Lower leg skin (tissue), 3 donors: ENCODE results near the gene SEMA7A.

ENCODE experiments used
- POLR2A ChIP-seq, 2 donors: fragments of 450-650 bp; IDR thresholded peaks; one replicate each; pipeline ENCODE4 v1.6.1; 2016 to 2017; ENCODE audit warnings: antibody characterized with exemption in 2 of 2, mild to moderate bottlenecking in 1 of 2, moderate library complexity in 1 of 2
- TF ChIP-seq, protein P1 (sequence below), 3 donors: fragments of 450-650 bp; IDR thresholded peaks; one replicate each; pipeline ENCODE4 v1.5.1; 2016; ENCODE audit warnings: antibody characterized with exemption in 3 of 3, mild to moderate bottlenecking in 3 of 3, moderate library complexity in 2 of 3

DNA sequence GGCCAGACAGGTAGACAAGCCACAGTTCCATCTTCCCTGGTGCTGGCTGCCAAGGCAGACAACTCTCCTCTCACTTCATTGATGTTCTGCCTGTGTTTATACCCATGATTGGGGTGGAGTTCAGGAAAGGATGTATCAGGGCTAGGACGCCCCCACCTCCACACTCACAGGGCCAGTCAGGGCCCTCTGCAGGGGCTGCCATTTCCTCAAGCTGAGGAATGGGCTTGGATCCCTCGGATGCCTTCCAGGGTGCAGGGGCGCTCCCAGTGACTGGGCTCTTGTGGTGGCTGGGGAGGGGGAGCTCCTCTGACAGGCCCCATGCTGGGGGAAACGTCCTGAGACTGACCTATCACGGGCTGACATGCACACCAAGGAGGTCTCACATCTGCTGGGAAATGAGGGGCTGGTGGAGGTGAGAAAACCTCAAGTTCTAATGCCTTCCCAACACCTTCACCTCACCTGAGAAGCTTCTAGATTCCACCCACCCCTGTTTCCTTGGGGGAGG, 31.4 kb downstream of the SEMA7A start:
- TF ChIP-seq, protein P1, sequence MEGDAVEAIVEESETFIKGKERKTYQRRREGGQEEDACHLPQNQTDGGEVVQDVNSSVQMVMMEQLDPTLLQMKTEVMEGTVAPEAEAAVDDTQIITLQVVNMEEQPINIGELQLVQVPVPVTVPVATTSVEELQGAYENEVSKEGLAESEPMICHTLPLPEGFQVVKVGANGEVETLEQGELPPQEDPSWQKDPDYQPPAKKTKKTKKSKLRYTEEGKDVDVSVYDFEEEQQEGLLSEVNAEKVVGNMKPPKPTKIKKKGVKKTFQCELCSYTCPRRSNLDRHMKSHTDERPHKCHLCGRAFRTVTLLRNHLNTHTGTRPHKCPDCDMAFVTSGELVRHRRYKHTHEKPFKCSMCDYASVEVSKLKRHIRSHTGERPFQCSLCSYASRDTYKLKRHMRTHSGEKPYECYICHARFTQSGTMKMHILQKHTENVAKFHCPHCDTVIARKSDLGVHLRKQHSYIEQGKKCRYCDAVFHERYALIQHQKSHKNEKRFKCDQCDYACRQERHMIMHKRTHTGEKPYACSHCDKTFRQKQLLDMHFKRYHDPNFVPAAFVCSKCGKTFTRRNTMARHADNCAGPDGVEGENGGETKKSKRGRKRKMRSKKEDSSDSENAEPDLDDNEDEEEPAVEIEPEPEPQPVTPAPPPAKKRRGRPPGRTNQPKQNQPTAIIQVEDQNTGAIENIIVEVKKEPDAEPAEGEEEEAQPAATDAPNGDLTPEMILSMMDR (IDR thresholded peaks at IDR 0.05): no peak
- no peak for TF ChIP-seq POLR2A (IDR thresholded peaks at IDR 0.05)
